Calu3 (cell line): ENCODE results near the gene PRRG2. TPM values are rescaled to one million over a fixed set of nuclear protein-coding genes. Genes with fewer than 3 reads are reported as not detected.

Experiments
- BruUV-seq: library from RNA; stranded (reverse); fragments of 400-500 nt; replicated peaks from 2 replicates; lab custom pipeline; 2021; lab: Mats Ljungman, UMichigan
- CTCF ChIA-PET: fragments of 300-600 bp; sonication (Branson Sonifier 250); formaldehyde crosslinking; loops from one replicate; lab custom pipeline; 2022; ENCODE audit warnings: antibody characterized with exemption; lab: Charles Lee
- DNase-seq: peaks from one replicate; pipeline ENCODE4 v3.0.0; 2022
- H3K27ac Mint-ChIP-seq: one replicate; pipeline ENCODE4 v1.8.0; 2022; ENCODE audit warnings: mixed read lengths; ENCODE audit not compliant: unreplicated experiment
- H3K27me3 Mint-ChIP-seq: one replicate; pipeline ENCODE4 v1.8.0; 2022; ENCODE audit warnings: mixed read lengths; ENCODE audit not compliant: unreplicated experiment
- H3K36me3 Mint-ChIP-seq: one replicate; pipeline ENCODE4 v1.8.0; 2022; ENCODE audit warnings: mild to moderate bottlenecking, moderate library complexity, mixed read lengths; ENCODE audit not compliant: insufficient read depth, unreplicated experiment
- H3K4me1 Mint-ChIP-seq: one replicate; pipeline ENCODE4 v1.8.0; 2022; ENCODE audit warnings: mild to moderate bottlenecking, low read depth, mixed read lengths; ENCODE audit not compliant: unreplicated experiment
- H3K4me3 Mint-ChIP-seq: one replicate; pipeline ENCODE4 v1.8.0; 2022; ENCODE audit warnings: mild to moderate bottlenecking, low read depth, moderate library complexity, mixed read lengths; ENCODE audit not compliant: unreplicated experiment
- H3K9me3 Mint-ChIP-seq: one replicate; pipeline ENCODE4 v1.8.0; 2022; ENCODE audit warnings: low read depth, mixed read lengths; ENCODE audit not compliant: unreplicated experiment
- intact Hi-C: fragments of 100-400 bp; cut with micrococcal nuclease; formaldehyde crosslinking; loops from one replicate; pipeline ENCODE4 v1.10.0; 2022; ENCODE audit not compliant: unreplicated experiment
- total RNA-seq: library from RNA; stranded (reverse); gene quantifications from 2 replicates; pipeline ENCODE4 v1.2.3, GENCODE V29; 2022
- TF ChIP-seq, protein P1 (sequence below): fragments of 200-600 bp; IDR thresholded peaks from one replicate; pipeline ENCODE4 v1.8.0; 2022; ENCODE audit warnings: antibody characterized with exemption; ENCODE audit not compliant: unreplicated experiment

PRRG2 gene
- total RNA-seq, 1 experiment from 2014 or later, result 22.1 TPM

DNA sequence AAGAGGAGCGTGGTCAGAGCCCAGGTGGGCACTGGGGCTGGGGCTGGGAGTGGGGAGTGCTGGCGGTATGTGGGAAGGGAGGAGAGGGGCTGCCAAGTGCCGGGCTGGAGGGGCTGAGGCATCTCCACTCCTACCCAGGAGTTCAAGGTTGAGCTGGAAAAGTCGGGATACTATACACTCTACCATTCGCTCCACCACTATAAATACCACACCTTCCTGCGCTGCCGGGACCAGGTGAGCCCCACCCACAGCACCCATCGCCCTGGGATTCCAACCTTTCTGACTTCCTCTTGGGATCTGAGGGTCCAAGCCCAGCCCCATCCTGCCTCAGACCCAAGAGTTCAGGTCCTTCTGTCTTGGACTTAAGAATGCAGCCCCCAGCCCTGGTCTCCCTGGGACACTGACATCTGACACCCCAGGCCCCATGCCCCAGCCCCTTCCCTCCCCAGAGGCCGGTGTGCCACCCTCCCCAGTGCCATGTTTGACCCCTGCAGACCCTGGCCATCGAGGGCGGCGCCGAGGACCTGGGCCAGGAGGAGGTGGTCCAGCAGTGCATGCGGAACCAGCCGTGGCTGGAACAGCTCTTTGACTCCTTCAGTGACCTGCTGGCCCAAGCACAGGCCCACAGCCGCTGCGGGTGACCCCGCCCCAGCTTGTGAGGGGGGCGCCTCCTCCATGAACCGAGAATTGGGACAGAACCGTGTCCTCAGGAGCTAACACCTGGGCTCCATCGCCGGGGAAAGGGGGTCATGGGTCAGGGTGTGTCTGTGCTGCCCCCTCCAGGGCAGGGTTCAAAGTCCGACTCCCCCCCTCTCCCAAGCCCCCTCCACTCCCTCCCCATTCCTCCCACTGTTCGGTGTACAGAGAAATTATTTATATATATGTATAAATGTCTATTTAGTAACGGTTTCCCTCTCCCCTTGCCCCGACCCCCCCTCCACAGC is 44.1 kb downstream of the PRRG2 start:
- H3K9me3 Mint-ChIP-seq, result no peaks in the 10 kb centered on the region
- no peak for DNase-seq
- H3K27ac Mint-ChIP-seq, result no peak overlapping the region
- H3K36me3 Mint-ChIP-seq, result peaks cover 75% of the 10 kb centered on the region
- intact Hi-C loops, result no loop called here
- BruUV-seq, result no TSS peak
- TF ChIP-seq, protein P1, sequence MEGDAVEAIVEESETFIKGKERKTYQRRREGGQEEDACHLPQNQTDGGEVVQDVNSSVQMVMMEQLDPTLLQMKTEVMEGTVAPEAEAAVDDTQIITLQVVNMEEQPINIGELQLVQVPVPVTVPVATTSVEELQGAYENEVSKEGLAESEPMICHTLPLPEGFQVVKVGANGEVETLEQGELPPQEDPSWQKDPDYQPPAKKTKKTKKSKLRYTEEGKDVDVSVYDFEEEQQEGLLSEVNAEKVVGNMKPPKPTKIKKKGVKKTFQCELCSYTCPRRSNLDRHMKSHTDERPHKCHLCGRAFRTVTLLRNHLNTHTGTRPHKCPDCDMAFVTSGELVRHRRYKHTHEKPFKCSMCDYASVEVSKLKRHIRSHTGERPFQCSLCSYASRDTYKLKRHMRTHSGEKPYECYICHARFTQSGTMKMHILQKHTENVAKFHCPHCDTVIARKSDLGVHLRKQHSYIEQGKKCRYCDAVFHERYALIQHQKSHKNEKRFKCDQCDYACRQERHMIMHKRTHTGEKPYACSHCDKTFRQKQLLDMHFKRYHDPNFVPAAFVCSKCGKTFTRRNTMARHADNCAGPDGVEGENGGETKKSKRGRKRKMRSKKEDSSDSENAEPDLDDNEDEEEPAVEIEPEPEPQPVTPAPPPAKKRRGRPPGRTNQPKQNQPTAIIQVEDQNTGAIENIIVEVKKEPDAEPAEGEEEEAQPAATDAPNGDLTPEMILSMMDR, result no peak
- H3K4me3 Mint-ChIP-seq, result no peak overlapping the region
- no peaks in the 10 kb centered on the region for H3K27me3 Mint-ChIP-seq
- H3K4me1 Mint-ChIP-seq, result no peaks in the 10 kb centered on the region
- CTCF ChIA-PET, result no interaction called here

DNA sequence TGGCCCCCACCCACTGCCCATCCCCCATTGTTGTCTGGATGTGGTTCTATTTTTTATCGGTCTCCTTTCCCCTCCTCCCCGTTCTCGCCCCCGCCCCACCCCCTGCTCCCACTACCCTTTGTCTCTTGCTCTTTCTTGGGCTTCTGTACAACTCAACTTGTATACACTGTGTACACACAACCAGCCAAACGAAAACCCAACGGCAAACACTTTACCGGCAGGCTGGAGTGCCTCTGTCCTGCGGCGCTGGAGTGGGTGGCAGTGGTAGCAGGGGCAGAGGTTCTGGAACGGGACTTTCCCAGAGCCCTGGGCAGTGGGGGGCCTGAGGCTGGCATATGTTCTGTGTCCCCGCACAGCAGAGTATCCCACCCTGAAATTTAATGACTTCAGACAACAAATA is 45.1 kb downstream of the PRRG2 start:
- Mint-ChIP-seq H3K27ac (no peak overlapping the region), H3K4me3 (no peak overlapping the region), H3K4me1 (no peaks in the 10 kb centered on the region), H3K27me3 (no peaks in the 10 kb centered on the region), H3K36me3 (peaks cover 74% of the 10 kb centered on the region), H3K9me3 (no peaks in the 10 kb centered on the region)
- no peak for DNase-seq
- no TSS peak for BruUV-seq
- CTCF ChIA-PET, result no interaction called here
- TF ChIP-seq, protein P1, result no peak
- intact Hi-C loops, result no loop called here

GRCh38 chr19:49629659-49630058 is 48.5 kb downstream of the PRRG2 start:
- Mint-ChIP-seq H3K36me3 (peaks cover 62% of the 10 kb centered on the region), H3K4me1 (no peaks in the 10 kb centered on the region), H3K4me3 (no peak overlapping the region), H3K27me3 (no peaks in the 10 kb centered on the region), H3K9me3 (no peaks in the 10 kb centered on the region), H3K27ac (no peak overlapping the region)
- TF ChIP-seq, protein P1, result no peak
- intact Hi-C loops, result no loop called here
- CTCF ChIA-PET, result no interaction called here
- no peak for DNase-seq
- no TSS peak for BruUV-seq

DNA sequence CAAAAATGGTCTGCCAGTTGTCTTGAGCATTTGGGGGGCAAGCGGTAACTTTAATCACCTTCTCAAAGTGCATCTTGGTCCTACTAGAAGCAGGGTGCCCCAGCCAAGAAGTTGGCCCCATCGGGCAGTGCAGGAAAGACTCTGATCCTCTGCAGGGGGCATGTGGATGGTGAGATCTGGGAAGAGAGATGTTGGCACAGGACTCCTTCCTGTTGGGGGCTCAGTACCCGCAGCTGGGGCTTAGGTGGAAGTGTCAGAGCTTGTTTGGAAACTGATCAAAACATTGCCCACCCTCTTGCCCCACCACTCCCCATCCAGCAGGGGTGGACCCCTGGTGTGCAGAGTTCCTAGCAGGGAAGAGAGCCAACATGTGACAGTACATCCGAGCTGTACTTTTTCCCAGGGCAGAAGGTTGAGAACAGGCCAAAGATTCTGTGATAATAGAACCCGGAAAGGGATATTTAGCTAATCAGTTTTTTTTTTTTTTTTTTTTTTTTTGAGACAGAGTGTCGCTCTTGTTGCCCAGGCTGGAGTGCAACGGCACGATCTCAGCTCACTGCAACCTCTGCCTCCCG is 50.0 kb downstream of the PRRG2 start:
- DNase-seq, result no peak
- intact Hi-C loops, result no loop called here
- no peak overlapping the region for H3K27ac Mint-ChIP-seq
- no peak overlapping the region for H3K4me3 Mint-ChIP-seq
- H3K36me3 Mint-ChIP-seq, result peaks cover 67% of the 10 kb centered on the region
- CTCF ChIA-PET, result interaction anchor here (0.6 to 1.5 kb wide), 2 partner anchors 20 to 504 kb away, joined by 3 read pairs; no protein-coding TSS in a partner anchor
- TSS peak; percentile 11 for BruUV-seq
- no peaks in the 10 kb centered on the region for H3K9me3 Mint-ChIP-seq
- no peaks in the 10 kb centered on the region for H3K27me3 Mint-ChIP-seq
- no peaks in the 10 kb centered on the region for H3K4me1 Mint-ChIP-seq
- TF ChIP-seq, protein P1, result no peak
